Muscle layer of duodenum (tissue), 2 donors: ENCODE data around the gene TCAP.
"Not testable (repeated sequence)": the region's sequence is repeated elsewhere in the genome, so short reads cannot be mapped to it uniquely, and the experiment has no call there.

Source experiments
- H3K27ac ChIP-seq: one replicate; pipeline ENCODE4 v1.7.0; 2013; ENCODE audit warnings: mild to moderate bottlenecking, low read length
- H3K27me3 ChIP-seq: one replicate; pipeline ENCODE4 v1.7.0; 2013; ENCODE audit warnings: low read depth, mild to moderate bottlenecking, control low read depth, low read length
- H3K36me3 ChIP-seq, 2 donors: one replicate each; pipeline ENCODE4 v1.7.0; 2013; ENCODE audit warnings: low read length in 2 of 2, control low read depth in 1 of 2, mild to moderate bottlenecking in 1 of 2; ENCODE audit not compliant: insufficient read depth in 2 of 2, control insufficient read depth in 1 of 2
- H3K4me1 ChIP-seq, 2 donors: one replicate each; pipeline ENCODE4 v1.7.0; 2013; ENCODE audit warnings: low read length in 2 of 2, mild to moderate bottlenecking in 2 of 2, control low read depth in 1 of 2, moderate library complexity in 1 of 2; ENCODE audit not compliant: insufficient read depth in 2 of 2, control insufficient read depth in 1 of 2
- H3K4me3 ChIP-seq, 2 donors: one replicate each; pipeline ENCODE4 v1.7.0; 2013; ENCODE audit warnings: low read length in 2 of 2, low read depth in 1 of 2, mild to moderate bottlenecking in 1 of 2
- H3K9me3 ChIP-seq, 2 donors: one replicate each; pipeline ENCODE4 v1.7.0; 2013; ENCODE audit warnings: low read length in 2 of 2, control low read depth in 1 of 2, mild to moderate bottlenecking in 1 of 2; ENCODE audit not compliant: control insufficient read depth in 1 of 2
- donor health status: healthy.

The TCAP gene

GRCh38 chr17:39705786-39706348 lies 40.7 kb downstream of the TCAP start:
- H3K9me3 ChIP-seq = no peaks in the 10 kb centered on the region
- peaks cover 19 to 42% of the 10 kb centered on the region in 2 donors for H3K36me3 ChIP-seq
- H3K27ac ChIP-seq = peak overlapping the region; percentile 80
- H3K27me3 ChIP-seq = no peaks in the 10 kb centered on the region
- no peak overlapping the region for H3K4me3 ChIP-seq
- H3K4me1 ChIP-seq = peaks cover 11 to 20% of the 10 kb centered on the region in 2 donors

- no peaks in the 10 kb centered on the region for H3K9me3 ChIP-seq
- peaks cover 19 to 46% of the 10 kb centered on the region in 2 donors for H3K36me3 ChIP-seq
- H3K4me1 ChIP-seq = peaks cover 11 to 14% of the 10 kb centered on the region in 2 donors
- H3K4me3 ChIP-seq = no peak overlapping the region
- no peaks in the 10 kb centered on the region for H3K27me3 ChIP-seq
- H3K27ac ChIP-seq = peak overlapping the region; percentile 80
Observed at GRCh38 chr17:39706383-39706782, 41.2 kb downstream of the TCAP start.

- H3K4me3 ChIP-seq = no peak overlapping the region
- H3K9me3 ChIP-seq = no peaks in the 10 kb centered on the region
- H3K36me3 ChIP-seq = peaks cover 24 to 51% of the 10 kb centered on the region in 2 donors
- H3K27me3 ChIP-seq = no peaks in the 10 kb centered on the region
- H3K4me1 ChIP-seq = peaks cover 9 to 11% of the 10 kb centered on the region in 2 donors
- peak overlapping the region; percentile 80 for H3K27ac ChIP-seq
Observed at GRCh38 chr17:39706921-39707337, 41.8 kb downstream of the TCAP start.

GRCh38 chr17:39709319-39709997 lies 44.3 kb downstream of the TCAP start:
- Histone ChIP-seq H3K27me3 (no peaks in the 10 kb centered on the region), H3K36me3 (peaks cover 35 to 69% of the 10 kb centered on the region in 2 donors), H3K9me3 (no peaks in the 10 kb centered on the region), H3K4me1 (peaks cover 6 to 10% of the 10 kb centered on the region in 2 donors), H3K27ac (no peak overlapping the region), H3K4me3 (no peak overlapping the region)

GRCh38 chr17:39709998-39710964 lies 45.1 kb downstream of the TCAP start:
- Histone ChIP-seq H3K4me3 (no peak overlapping the region), H3K9me3 (no peaks in the 10 kb centered on the region), H3K4me1 (peaks cover 0 to 4% of the 10 kb centered on the region in 2 donors), H3K36me3 (peaks cover 35 to 70% of the 10 kb centered on the region in 2 donors), H3K27me3 (no peaks in the 10 kb centered on the region), H3K27ac (no peak overlapping the region)

GRCh38 chr17:39711071-39711470 lies 45.9 kb downstream of the TCAP start:
- not testable (repeated sequence) for H3K27ac ChIP-seq, H3K27me3 ChIP-seq, H3K4me3 ChIP-seq, H3K9me3 ChIP-seq, H3K4me1 ChIP-seq
- H3K36me3 ChIP-seq = peaks cover 35 to 78% of the 10 kb centered on the region in 2 donors

GRCh38 chr17:39711851-39712250 lies 46.7 kb downstream of the TCAP start:
- no peaks in the 10 kb centered on the region for H3K27me3 ChIP-seq
- H3K9me3 ChIP-seq = no peaks in the 10 kb centered on the region
- no peak overlapping the region for H3K27ac ChIP-seq
- no peaks in the 10 kb centered on the region for H3K4me1 ChIP-seq
- peaks cover 35 to 82% of the 10 kb centered on the region in 2 donors for H3K36me3 ChIP-seq
- no peak overlapping the region for H3K4me3 ChIP-seq

GRCh38 chr17:39714234-39714633 lies 49.1 kb downstream of the TCAP start:
- no peaks in the 10 kb centered on the region for H3K27me3 ChIP-seq
- H3K27ac ChIP-seq = no peak overlapping the region
- no peak overlapping the region for H3K4me3 ChIP-seq
- H3K4me1 ChIP-seq = no peaks in the 10 kb centered on the region
- no peaks in the 10 kb centered on the region for H3K9me3 ChIP-seq
- H3K36me3 ChIP-seq = peaks cover 31 to 72% of the 10 kb centered on the region in 2 donors

- H3K36me3 ChIP-seq = peaks cover 40 to 72% of the 10 kb centered on the region in 2 donors
- H3K27me3 ChIP-seq = no peaks in the 10 kb centered on the region
- H3K4me1 ChIP-seq = no peaks in the 10 kb centered on the region
- no peak overlapping the region for H3K4me3 ChIP-seq
- no peaks in the 10 kb centered on the region for H3K9me3 ChIP-seq
- no peak overlapping the region for H3K27ac ChIP-seq
Observed at GRCh38 chr17:39715375-39716072, 50.4 kb downstream of the TCAP start.
